ENCODE results near the gene OLFML3. TPM values are rescaled to one million over a fixed set of nuclear protein-coding genes. Genes with fewer than 3 reads are reported as not detected.
"Not testable (repeated sequence)": the region's sequence is repeated elsewhere in the genome, so short reads cannot be mapped to it uniquely, and the experiment has no call there.

The OLFML3 gene
- total RNA-seq, 1 donor from 2014 or later: 239 TPM

DNA sequence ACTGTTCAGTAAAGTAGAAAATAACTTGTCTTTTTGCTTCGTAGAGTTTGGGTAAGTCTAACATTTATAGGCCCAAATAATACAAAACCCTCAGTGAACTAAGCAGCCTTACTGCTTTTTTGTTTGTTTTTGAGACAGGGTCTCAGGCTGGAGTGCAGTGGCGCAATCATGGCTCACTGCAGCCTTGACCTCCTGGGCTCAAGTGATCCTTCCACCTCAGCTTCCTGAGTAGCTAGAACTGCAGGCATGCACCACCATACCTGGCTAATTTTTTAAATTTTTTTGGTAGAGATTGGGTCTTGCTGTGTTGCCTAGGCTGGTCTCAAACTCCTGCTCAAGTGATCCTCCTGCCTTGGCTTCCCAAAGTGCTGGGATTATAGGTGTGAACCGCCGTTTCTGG is 31.1 kb upstream of the OLFML3 start:
- not testable (repeated sequence) for DNase-seq (ENCODE audit: low read depth)

DNA sequence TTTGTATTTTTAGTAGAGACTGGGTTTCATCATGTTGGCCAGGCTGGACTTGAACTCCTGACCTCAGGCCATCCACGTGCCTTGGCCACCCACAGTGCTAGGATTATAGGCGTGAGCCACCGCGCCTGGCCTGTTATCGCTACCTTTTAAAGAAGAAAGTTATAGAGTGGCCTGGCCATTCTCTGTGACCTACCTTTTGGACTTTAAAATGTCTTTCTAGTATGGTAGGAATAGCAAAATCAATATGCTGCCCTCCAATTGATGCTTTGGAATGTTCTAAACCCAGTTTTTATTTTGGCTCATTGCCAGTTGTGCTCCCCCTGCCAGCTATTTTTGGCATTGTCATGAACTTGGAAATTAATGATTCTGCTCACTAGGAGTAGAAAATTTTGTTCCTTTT is 30.3 kb upstream of the OLFML3 start:
- no peak for DNase-seq (ENCODE audit: low read depth)

GRCh38 chr1:113950908-113951307 is 28.4 kb upstream of the OLFML3 start:
- DNase-seq (ENCODE audit: low read depth): no peak

DNA sequence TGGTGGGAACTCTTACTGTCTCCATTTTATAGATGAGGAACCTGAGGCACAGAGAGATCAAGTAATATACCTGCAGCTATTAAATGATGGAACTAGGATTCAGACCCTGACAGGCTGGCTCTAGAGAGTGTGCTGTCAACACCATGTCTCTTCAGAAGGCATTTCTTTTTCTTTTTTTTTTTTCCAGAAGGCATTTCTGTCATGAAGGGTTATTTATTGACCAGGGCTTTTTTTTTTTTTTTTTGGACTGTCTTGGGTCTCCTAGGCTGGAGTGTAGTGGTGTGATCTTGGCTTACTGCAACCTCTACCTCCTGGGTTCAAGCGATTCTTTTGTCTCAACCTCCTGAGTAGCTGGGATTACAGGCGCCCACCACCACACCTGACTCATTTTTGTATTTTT is 27.6 kb upstream of the OLFML3 start:
- DNase-seq (ENCODE audit: low read depth): no peak

DNA sequence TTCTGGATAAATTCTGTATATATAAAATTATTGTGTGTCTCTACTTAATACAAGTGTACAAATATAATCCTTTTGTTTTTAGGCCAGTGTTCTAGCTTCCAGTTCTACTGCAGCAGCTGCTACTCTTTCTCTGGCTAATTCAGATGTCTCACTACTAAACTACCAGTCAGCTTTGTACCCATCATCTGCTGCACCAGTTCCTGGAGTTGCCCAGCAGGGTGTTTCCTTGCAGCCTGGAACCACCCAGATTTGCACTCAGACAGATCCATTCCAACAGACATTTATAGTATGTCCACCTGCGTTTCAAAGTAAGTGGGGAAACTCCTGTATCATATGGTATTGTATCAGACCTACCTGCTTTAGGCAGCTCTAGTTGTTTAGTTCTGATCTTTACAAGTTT is 21.3 kb upstream of the OLFML3 start:
- DNase-seq (ENCODE audit: low read depth): peak; percentile 32

- DNase-seq (ENCODE audit: low read depth): no peak
Observed at GRCh38 chr1:113958691-113959090, 20.6 kb upstream of the OLFML3 start.

GRCh38 chr1:113963281-113963906 is 15.9 kb upstream of the OLFML3 start:
- peak; percentile 22 for DNase-seq (ENCODE audit: low read depth)

DNA sequence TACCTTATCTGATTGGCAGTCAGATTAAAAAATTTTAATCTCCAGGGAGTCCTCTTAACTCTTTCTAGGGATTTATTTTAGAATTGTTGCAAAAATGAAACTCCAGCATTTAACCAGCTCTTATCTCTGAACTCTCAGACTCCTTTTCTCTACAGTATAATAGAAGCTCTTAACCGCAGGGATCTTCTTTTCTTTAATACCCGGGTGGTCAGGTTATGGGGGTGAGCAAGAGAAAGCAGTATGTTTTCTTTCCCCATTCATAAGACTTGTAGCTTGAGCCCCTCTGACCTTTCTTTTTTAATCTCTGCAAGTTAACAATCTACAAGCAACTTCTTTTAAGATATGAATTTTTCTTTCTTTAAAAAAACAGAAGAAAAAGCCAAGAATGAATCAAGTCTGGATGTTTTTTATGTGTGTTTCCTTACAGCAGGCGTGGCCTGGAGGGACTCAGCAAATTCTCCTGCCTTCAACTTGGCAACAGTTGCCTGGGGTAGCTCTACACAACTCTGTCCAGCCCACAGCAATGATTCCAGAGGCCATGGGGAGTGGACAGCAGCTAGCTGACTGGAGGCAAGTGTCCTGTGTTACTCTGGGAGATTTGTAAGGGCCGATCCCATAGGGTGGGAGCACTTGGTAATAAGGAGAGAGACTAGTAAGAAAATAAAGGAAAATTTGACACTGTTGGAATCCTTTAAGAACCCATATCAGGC is 13.4 kb upstream of the OLFML3 start:
- DNase-seq (ENCODE audit: low read depth): peak; percentile 30

- no peak for DNase-seq (ENCODE audit: low read depth)
Observed at GRCh38 chr1:113972954-113973353, 6.3 kb upstream of the OLFML3 start.

GRCh38 chr1:113975211-113975895 is 3.9 kb upstream of the OLFML3 start:
- DNase-seq (ENCODE audit: low read depth): no peak

- peak; percentile 90 for DNase-seq (ENCODE audit: low read depth)
Observed at GRCh38 chr1:113976609-113977278, 2.5 kb upstream of the OLFML3 start.

GRCh38 chr1:113977906-113978305 is 1.4 kb upstream of the OLFML3 start:
- DNase-seq (ENCODE audit: low read depth): no peak

DNA sequence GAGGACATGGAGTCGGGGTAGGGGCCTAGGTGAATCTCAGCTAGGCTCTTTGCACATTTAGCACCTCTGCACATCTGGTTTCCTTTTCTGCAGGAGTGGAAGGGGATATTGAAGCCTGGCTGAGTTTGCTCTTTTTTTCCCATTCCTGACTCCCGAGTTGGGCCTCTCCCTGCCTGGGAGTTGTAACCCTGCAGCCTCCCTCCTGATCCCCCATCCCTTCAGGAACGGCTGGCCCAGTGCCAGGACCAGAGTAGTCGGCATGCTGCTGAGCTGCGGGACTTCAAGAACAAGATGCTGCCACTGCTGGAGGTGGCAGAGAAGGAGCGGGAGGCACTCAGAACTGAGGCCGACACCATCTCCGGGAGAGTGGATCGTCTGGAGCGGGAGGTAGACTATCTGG is 836 bp downstream of the OLFML3 start:
- DNase-seq (ENCODE audit: low read depth): peak; percentile 77

GRCh38 chr1:113981962-113982931 is 3.0 kb downstream of the OLFML3 start:
- DNase-seq (ENCODE audit: low read depth): peak; percentile 81

DNA sequence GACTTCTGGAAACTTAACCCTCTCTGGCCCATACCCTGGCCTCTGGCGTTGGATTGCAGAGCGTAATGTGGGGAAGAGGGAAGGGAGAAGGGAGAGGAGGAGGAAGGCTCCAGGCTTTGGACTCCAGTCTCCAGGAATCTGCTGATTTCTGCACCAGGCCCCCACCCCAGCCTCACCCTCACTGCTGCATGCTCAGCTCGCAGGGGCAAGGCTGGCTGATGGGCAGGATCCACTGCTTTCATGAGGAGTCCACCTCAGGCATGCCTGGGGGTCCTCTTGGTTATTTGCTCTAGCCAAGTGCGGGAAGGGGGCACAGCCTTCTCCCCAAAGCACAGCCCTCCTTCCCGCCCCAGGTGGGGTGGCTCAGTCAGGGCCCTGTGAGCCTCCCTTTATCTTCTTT is 3.7 kb downstream of the OLFML3 start:
- DNase-seq (ENCODE audit: low read depth): no peak

- peak; percentile 91 for DNase-seq (ENCODE audit: low read depth)
Observed at GRCh38 chr1:113983391-113983790, 4.1 kb downstream of the OLFML3 start.

GRCh38 chr1:113983826-113984225 is 4.6 kb downstream of the OLFML3 start:
- no peak for DNase-seq (ENCODE audit: low read depth)

DNA sequence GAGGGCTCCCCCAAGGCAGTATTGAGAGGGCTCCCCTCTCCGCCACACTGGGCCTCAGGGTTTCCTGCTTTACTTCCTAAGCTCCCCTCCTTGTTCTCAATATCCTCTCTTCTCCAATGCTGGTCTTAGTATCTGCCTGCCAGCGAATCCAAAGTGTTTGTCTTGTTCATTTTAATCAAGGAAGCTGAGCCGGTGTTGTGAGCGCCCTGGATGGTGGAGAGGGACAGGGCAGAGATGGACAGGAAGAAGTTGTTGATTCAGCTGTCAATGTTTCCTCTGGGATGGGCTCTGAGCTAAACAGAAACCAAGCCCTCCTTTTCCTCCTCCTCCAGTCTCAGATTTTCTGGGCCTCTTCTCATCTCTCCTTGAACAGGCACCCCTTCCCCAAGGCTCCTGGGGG is 5.4 kb downstream of the OLFML3 start:
- DNase-seq (ENCODE audit: low read depth): peak; percentile 84

DNA sequence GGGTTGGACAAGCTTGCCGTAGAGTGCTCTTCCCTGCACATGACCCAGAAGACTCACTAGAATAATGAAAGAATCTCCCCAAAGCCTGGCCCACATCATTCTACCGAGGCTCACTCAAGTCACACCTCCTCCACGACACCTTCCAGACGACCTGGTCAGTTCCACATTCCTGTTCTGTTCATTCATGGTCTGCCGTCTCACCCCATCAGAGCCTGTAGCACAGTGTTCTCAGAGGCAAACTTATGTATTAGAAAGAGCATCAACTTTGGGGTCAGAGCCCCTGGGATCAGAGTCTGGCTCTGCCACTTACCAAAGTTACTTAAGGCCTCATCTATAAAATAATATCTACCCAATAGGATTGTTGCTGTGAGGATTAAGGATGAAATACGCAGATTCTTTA is 7.5 kb downstream of the OLFML3 start:
- DNase-seq (ENCODE audit: low read depth): no peak

- no peak for DNase-seq (ENCODE audit: low read depth)
Observed at GRCh38 chr1:113987259-113987658, 8.0 kb downstream of the OLFML3 start.

DNA sequence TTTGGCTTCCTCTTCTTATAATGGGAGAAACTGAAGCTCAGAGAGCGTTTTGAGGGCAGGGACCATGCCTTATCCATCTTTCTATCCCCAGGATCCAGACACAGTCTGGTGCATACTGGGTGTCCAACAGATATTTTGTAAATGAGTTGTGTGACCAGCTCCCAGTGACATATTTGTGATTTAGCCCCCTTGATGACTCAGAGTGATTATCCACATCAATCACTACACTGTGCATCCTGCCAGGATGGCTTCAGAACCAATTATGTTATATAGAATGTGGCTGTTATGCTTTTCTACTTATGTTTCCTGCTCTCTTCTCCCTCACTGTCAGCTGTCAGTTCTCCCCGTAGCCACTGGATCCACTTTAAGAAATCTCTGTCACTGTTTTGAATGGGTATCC is 11.3 kb downstream of the OLFML3 start:
- no peak for DNase-seq (ENCODE audit: low read depth)

Data from myocyte (in vitro differentiated cells).